Heart right ventricle (tissue), 16 donors: ENCODE data around the gene ACOXL. TPM values are rescaled to one million over a fixed set of nuclear protein-coding genes. Genes with fewer than 3 reads are reported as not detected.

ENCODE experiments used
- ATAC-seq, 8 donors: fragments of 200-7000 bp; cut with Tn5 transposase; one replicate each; pipeline ENCODE4 v1.9.1; 2020; ENCODE audit warnings: mild to moderate bottlenecking in 8 of 8, moderate library complexity in 8 of 8, moderate number of reproducible peaks in 1 of 8
- DNase-seq, 2 donors: peaks; one replicate each; pipeline ENCODE4 v3.0.0-alpha.2; 2020
- H3K27ac ChIP-seq, 10 donors: fragments of 200-600 bp; sonication (generic) in 2 of 10; one replicate each; pipeline versions ENCODE4 v1.5.0 to v1.8.0; 2020 to 2022; ENCODE audit warnings: mild to moderate bottlenecking in 3 of 10
- H3K27me3 ChIP-seq, 7 donors: fragments of 200-600 bp; one replicate each; pipeline ENCODE4 v1.8.0; 2021 to 2022; ENCODE audit warnings: mild to moderate bottlenecking in 2 of 7
- H3K36me3 ChIP-seq, 9 donors: fragments of 200-600 bp; sonication (generic) in 1 of 9; one replicate each; pipeline versions ENCODE4 v1.5.0 to v1.8.0; 2020 to 2022; ENCODE audit warnings: mild to moderate bottlenecking in 2 of 9
- H3K4me1 ChIP-seq, 9 donors: fragments of 200-600 bp; sonication (generic) in 1 of 9; one replicate each; pipeline versions ENCODE4 v1.5.0 to v1.8.0; 2020 to 2022; ENCODE audit warnings: mild to moderate bottlenecking in 4 of 9
- H3K4me3 ChIP-seq, 10 donors: fragments of 200-600 bp; sonication (generic) in 2 of 10; one replicate each; pipeline versions ENCODE4 v1.5.0 to v1.8.0; 2020 to 2022; ENCODE audit warnings: mild to moderate bottlenecking in 7 of 10, moderate library complexity in 2 of 10
- H3K9me3 ChIP-seq, 11 donors: fragments of 200-600 bp in 10 of 11; sonication (generic) in 2 of 11; one replicate each; pipeline versions ENCODE4 v1.5.0 to v1.8.0; 2013 to 2022; ENCODE audit warnings: mild to moderate bottlenecking in 2 of 11, control low read depth in 1 of 11, moderate library complexity in 1 of 11
- CTCF ChIP-seq, 9 donors: fragments of 200-600 bp; sonication (generic) in 2 of 9; IDR thresholded peaks; one replicate each; pipeline versions ENCODE4 v1.5.0 to v1.8.0; 2021 to 2022; ENCODE audit warnings: antibody characterized with exemption in 9 of 9, mild to moderate bottlenecking in 5 of 9, moderate library complexity in 1 of 9
- WGBS, 2 donors: extraction: QIAGEN DNeasy Blood & Tissue Kit; methylation state at CpG; one replicate each; pipeline ENCODE4 v1.1.7; 2013; ENCODE audit warnings: inconsistent platforms in 1 of 2; 5-methylcytosine and 5-hydroxymethylcytosine counted together
- intact Hi-C, 10 donors: fragments of 100-400 bp; cut with DNase I; formaldehyde crosslinking; loops; one replicate each; pipeline versions ENCODE4 v1.11.1 to v1.14.2; 2022
- polyA plus RNA-seq, 2 donors: library from polyadenylated mRNA; stranded (reverse); fragments of 200-250 nt; gene quantifications; one replicate each; pipeline ENCODE4 v1.2.3, GENCODE V29; 2013
- total RNA-seq, 10 donors: library from RNA; stranded (reverse); fragmentation: NEBNext Ultra II Directional in 3 of 10; extraction: Animal tissue kit (Norgen Biotek cat#: 25700) in 3 of 10; gene quantifications; one replicate each; pipeline versions ENCODE4 v1.2.1 to v1.2.4, GENCODE V29; 2021 to 2023
- donor health status: Arrhythmogenic right ventricular cardiomyopathy.
- donor health status: ischemic (EF 13 %, LVEDD 7.1; RV severe dilation, severe dysfunction).
- donor health status: healthy with polysubstance abuse.
- donor health status: DM: no; HTN: yes; CAD: no.
- donor health status: DM: no; HTN: no; CAD: no.
- donor health status: ischemic (EF 25% LVEDD 6.9; RV normal size, moderate dysfunction).
- donor health status: ischemic (EF 25% LVEDD 5.7; RV mildly dilated, moderate dysfunction).
- donor health status: healthy.
- donor health status: DM: yes; HTN: yes; CAD: no.
- donor health status: Ischemic cardiomyopathy.
- donor health status: ischemic (EF 35%, LVEDD 5.7; RV mildly dilated, moderate dysfunction).
- donor health status: nonischemic (EF 11% LVEDD 7.7; RV severe dilation, severe dysfunction).
- donor health status: DM: yes; HTN: yes; CAD: no.
- donor health status: PGD.
- donor health status: ischemic (EF 29% LVEDD 5.4; RV normal size, mild dysfunction).
- donor health status: nonischemic (EF 23%, LVEDD 6.1; RV moderate dilation, normal function).

Gene ACOXL
- total and polyA plus RNA-seq, 12 donors, result not detected

- ATAC-seq (no peak), DNase-seq (no peak)
- 73 to 77% methylated on average over 4 of the region's 4 CpGs for WGBS, 2 donors
- no peak for TF ChIP-seq CTCF (IDR thresholded peaks at IDR 0.05)
- Histone ChIP-seq H3K9me3 (no peaks in the 10 kb centered on the region), H3K4me3 (no peak overlapping the region), H3K27ac (no peak overlapping the region), H3K4me1 (peaks cover 0 to 41% (median 8%) of the 10 kb centered on the region in 9 donors), H3K36me3 (peaks cover 0 to 71% (median 24%) of the 10 kb centered on the region in 9 donors), H3K27me3 (no peaks in the 10 kb centered on the region)
- intact Hi-C loops, result loop anchor here in 1 of 10 donors (10.0 kb wide), 1 partner anchor 537 kb away; no protein-coding TSS in a partner anchor
Measured at GRCh38 chr2:111127351-111127750, 395.0 kb downstream of the ACOXL start.

- peaks cover 0 to 48% (median 16%) of the 10 kb centered on the region in 9 donors for H3K4me1 ChIP-seq
- DNase-seq, result no peak
- intact Hi-C loops, result loop anchor here in 1 of 10 donors (10.0 kb wide), 1 partner anchor 537 kb away; no protein-coding TSS in a partner anchor
- no peaks in the 10 kb centered on the region for H3K27me3 ChIP-seq
- TF ChIP-seq CTCF (IDR thresholded peaks at IDR 0.05), result no peak
- ATAC-seq, result no peak
- H3K36me3 ChIP-seq, result peaks cover 0 to 71% (median 24%) of the 10 kb centered on the region in 9 donors
- 92 to 93% methylated on average over 2 of the region's 2 CpGs for WGBS, 2 donors
- no peak overlapping the region for H3K4me3 ChIP-seq
- no peaks in the 10 kb centered on the region for H3K9me3 ChIP-seq
- H3K27ac ChIP-seq, result no peak overlapping the region
Measured at GRCh38 chr2:111128096-111128495, 395.7 kb downstream of the ACOXL start.

- ATAC-seq, result no peak
- no peak for DNase-seq
- Histone ChIP-seq H3K27me3 (no peaks in the 10 kb centered on the region), H3K27ac (no peak overlapping the region), H3K4me3 (no peak overlapping the region), H3K9me3 (no peaks in the 10 kb centered on the region), H3K36me3 (peaks cover 0 to 37% (median 5%) of the 10 kb centered on the region in 9 donors), H3K4me1 (peaks cover 0 to 50% (median 31%) of the 10 kb centered on the region in 9 donors)
- no peak for TF ChIP-seq CTCF (IDR thresholded peaks at IDR 0.05)
- intact Hi-C loops, result loop anchor here in 1 of 10 donors (2.0 kb wide), 1 partner anchor 23 kb away; no protein-coding TSS in a partner anchor
- WGBS, 2 donors, result 58 to 65% methylated on average over 2 of the region's 2 CpGs
Measured at GRCh38 chr2:111133603-111134002, 401.2 kb downstream of the ACOXL start.

- 97 to 99% methylated on average over 2 of the region's 2 CpGs for WGBS, 2 donors
- H3K36me3 ChIP-seq, result peaks cover 0 to 37% (median under 1%) of the 10 kb centered on the region in 9 donors
- DNase-seq (no peak), ATAC-seq (no peak)
- H3K27me3 ChIP-seq, result no peaks in the 10 kb centered on the region
- intact Hi-C loops, result no loop called here
- H3K27ac ChIP-seq, result no peak overlapping the region
- peaks cover 0 to 55% (median 35%) of the 10 kb centered on the region in 9 donors for H3K4me1 ChIP-seq
- TF ChIP-seq CTCF (IDR thresholded peaks at IDR 0.05), result peak in 3 of 9 donors; percentile 12 to 49 (median 22)
- H3K9me3 ChIP-seq, result no peaks in the 10 kb centered on the region
- no peak overlapping the region for H3K4me3 ChIP-seq
Measured at GRCh38 chr2:111134055-111134454, 401.7 kb downstream of the ACOXL start.
